WTC11 (cell line): ENCODE data around the gene UBXN11. TPM values are rescaled to one million over a fixed set of nuclear protein-coding genes. Genes with fewer than 3 reads are reported as not detected.
A peak's percentile ranks its signal among the peaks of the same experiment; 100 is the strongest.

Experiments
- ATAC-seq: fragments of 200-7000 bp; cut with Tn5 transposase; 2 replicates; pipeline ENCODE4 v1.10.0; 2021; ENCODE audit warnings: mild to moderate bottlenecking, moderate library complexity
- CTCF ChIA-PET: fragments of 300-600 bp; sonication (Branson Sonifier 250); formaldehyde crosslinking; loops from one replicate; lab custom pipeline; 2021; ENCODE audit warnings: antibody characterized with exemption; lab: Charles Lee
- POLR2A ChIA-PET: fragments of 350-600 bp; sonication (Branson Sonifier 250); formaldehyde crosslinking; loops from one replicate; lab custom pipeline; 2021; ENCODE audit warnings: antibody characterized with exemption; lab: Charles Lee
- DNase-seq: peaks from one replicate; pipeline ENCODE4 v3.0.0; 2021; ENCODE audit warnings: low spot score
- H3K27ac Mint-ChIP-seq: 2 replicates; pipeline ENCODE4 v1.8.0; 2021; ENCODE audit warnings: mixed read lengths
- H3K27me3 Mint-ChIP-seq: 2 replicates; pipeline ENCODE4 v1.8.0; 2021; ENCODE audit warnings: low read depth, mild to moderate bottlenecking, moderate library complexity, mixed read lengths
- H3K36me3 Mint-ChIP-seq: 2 replicates; pipeline ENCODE4 v1.8.0; 2021; ENCODE audit warnings: mixed read lengths
- H3K4me1 Mint-ChIP-seq: 2 replicates; pipeline ENCODE4 v1.8.0; 2022; ENCODE audit warnings: mixed read lengths
- H3K4me3 Mint-ChIP-seq: 2 replicates; pipeline ENCODE4 v1.8.0; 2021; ENCODE audit warnings: mild to moderate bottlenecking, moderate library complexity, mixed read lengths
- H3K9me3 Mint-ChIP-seq: 2 replicates; pipeline ENCODE4 v1.8.0; 2021; ENCODE audit warnings: mixed read lengths
- ATF2 ChIP-seq: sonication (generic); formaldehyde crosslinking; IDR thresholded peaks from 2 replicates; pipeline ENCODE4 v1.8.1; 2022; ENCODE audit warnings: low read depth, missing genetic modification reagents, borderline replicate concordance
- CBFB ChIP-seq: sonication (generic); formaldehyde crosslinking; IDR thresholded peaks from 2 replicates; pipeline ENCODE4 v1.8.1; 2022; ENCODE audit warnings: mild to moderate bottlenecking, low read depth, missing genetic modification reagents
- GABPB1 ChIP-seq: sonication (generic); formaldehyde crosslinking; IDR thresholded peaks from 2 replicates; pipeline ENCODE4 v1.8.1; 2023; ENCODE audit warnings: mild to moderate bottlenecking, missing genetic modification reagents
- GRHL2 ChIP-seq: fragments of 250-450 bp; sonication (Bioruptor Pico); IDR thresholded peaks from 2 replicates; pipeline ENCODE4 v1.8.0; 2022; ENCODE audit warnings: mild to moderate bottlenecking, moderate library complexity; ENCODE audit not compliant: insufficient replicate concordance, severe bottlenecking
- IRF1 ChIP-seq: sonication (generic); formaldehyde crosslinking; IDR thresholded peaks from 2 replicates; pipeline ENCODE4 v1.8.0; 2023; ENCODE audit warnings: missing genetic modification reagents
- KAT7 ChIP-seq: sonication (generic); formaldehyde crosslinking; IDR thresholded peaks from 2 replicates; pipeline ENCODE4 v1.8.1; 2023; ENCODE audit warnings: missing genetic modification reagents, mild to moderate bottlenecking, borderline replicate concordance
- MAX ChIP-seq: sonication (generic); formaldehyde crosslinking; IDR thresholded peaks from 2 replicates; pipeline ENCODE4 v1.8.0; 2022; ENCODE audit warnings: mild to moderate bottlenecking, missing genetic modification reagents
- NFYB ChIP-seq: sonication (generic); formaldehyde crosslinking; conservative IDR thresholded peaks from 2 replicates; pipeline ENCODE4 v1.8.0; 2022; ENCODE audit warnings: low read depth, missing genetic modification reagents
- NR2C2 ChIP-seq: sonication (generic); formaldehyde crosslinking; IDR thresholded peaks from 2 replicates; pipeline ENCODE4 v1.8.0; 2022; ENCODE audit warnings: mild to moderate bottlenecking, missing genetic modification reagents
- PRDM15 ChIP-seq: sonication (generic); formaldehyde crosslinking; IDR thresholded peaks from 2 replicates; pipeline ENCODE4 v1.8.0; 2022; ENCODE audit warnings: missing genetic modification reagents
- TCF7 ChIP-seq: sonication (generic); formaldehyde crosslinking; IDR thresholded peaks from 2 replicates; pipeline ENCODE4 v1.8.0; 2022; ENCODE audit warnings: mild to moderate bottlenecking, low read depth, missing genetic modification reagents, moderate library complexity
- TP53 ChIP-seq: sonication (generic); formaldehyde crosslinking; IDR thresholded peaks from 2 replicates; pipeline ENCODE4 v1.8.1; 2023; ENCODE audit warnings: mild to moderate bottlenecking, missing genetic modification reagents
- ZNF263 ChIP-seq: sonication (generic); formaldehyde crosslinking; IDR thresholded peaks from 2 replicates; pipeline ENCODE4 v1.8.1; 2022; ENCODE audit warnings: low read depth, mild to moderate bottlenecking, moderate library complexity, missing genetic modification reagents
- ZNF317 ChIP-seq: sonication (generic); formaldehyde crosslinking; IDR thresholded peaks from 2 replicates; pipeline ENCODE4 v1.8.1; 2023; ENCODE audit warnings: low read depth, mild to moderate bottlenecking, moderate library complexity, missing genetic modification reagents, borderline replicate concordance
- ZNF423 ChIP-seq: fragments of 250-450 bp; sonication (Bioruptor Pico); IDR thresholded peaks from 2 replicates; pipeline ENCODE4 v2.1.2; 2022; ENCODE audit warnings: mild to moderate bottlenecking, moderate library complexity
- ZNF425 ChIP-seq: fragments of 250-450 bp; sonication (Bioruptor Pico); conservative IDR thresholded peaks from 2 replicates; pipeline ENCODE4 v1.9.0; 2021; ENCODE audit warnings: mild to moderate bottlenecking
- total RNA-seq: library from RNA; stranded (reverse); gene quantifications from 3 replicates; pipeline ENCODE4 v1.2.3, GENCODE V29; 2021

The UBXN11 gene
- total RNA-seq, 1 experiment from 2014 or later, result 14.1 TPM

GRCh38 chr1:26351590-26352337 lies 45.3 kb upstream of the UBXN11 start:
- ChIA-PET CTCF (interaction anchor here (0.6 to 2.0 kb wide), 6 partner anchors 12 to 149 kb away, joined by 3 to 9 read pairs (median 4); no protein-coding TSS in a partner anchor), POLR2A (no interaction called here)

GRCh38 chr1:26350701-26351589 lies 44.5 kb upstream of the UBXN11 start:
- Mint-ChIP-seq H3K4me1 (peaks cover 34% of the 10 kb centered on the region), H3K36me3 (no peaks in the 10 kb centered on the region), H3K27me3 (no peaks in the 10 kb centered on the region), H3K27ac (peak overlapping the region; percentile 87), H3K9me3 (no peaks in the 10 kb centered on the region), H3K4me3 (no peak overlapping the region)
- DNase-seq, result no peak
- CTCF ChIA-PET, result interaction anchor here (0.7 to 2.9 kb wide), 9 partner anchors 8 to 75 kb away, joined by 3 to 11 read pairs (median 5); no protein-coding TSS in a partner anchor
- POLR2A ChIA-PET, result interaction anchor here (1.0 to 1.5 kb wide), 2 partner anchors 15 to 66 kb away, joined by 4 read pairs; no protein-coding TSS in a partner anchor
- ATAC-seq, result peak; percentile 53
- TF ChIP-seq ZNF423 (CRISPR knock-in tag) (peak; percentile 22; the same call in 1 of the 2 replicates), MAX (peak; percentile 34; the same call in 1 of the 2 replicates), GABPB1 (CRISPR knock-in tag) (peak; percentile 60), GRHL2 (CRISPR knock-in tag) (no peak)

More at GRCh38 chr1:26351590-26352337, 45.3 kb upstream of the UBXN11 start:
- Mint-ChIP-seq H3K4me1 (peaks cover 35% of the 10 kb centered on the region), H3K9me3 (no peaks in the 10 kb centered on the region), H3K27ac (peak overlapping the region; percentile 87), H3K27me3 (no peaks in the 10 kb centered on the region), H3K4me3 (no peak overlapping the region), H3K36me3 (no peaks in the 10 kb centered on the region)
- ATAC-seq, result no peak
- DNase-seq, result no peak
- TF ChIP-seq PRDM15 (CRISPR knock-in tag) (no peak), ZNF317 (CRISPR knock-in tag) (no peak), GABPB1 (CRISPR knock-in tag) (peak; percentile 16; the same call in 1 of the 2 replicates), GRHL2 (CRISPR knock-in tag) (no peak), CBFB (no peak), ATF2 (CRISPR knock-in tag) (no peak), NFYB (CRISPR knock-in tag) (no peak), IRF1 (CRISPR knock-in tag) (no peak)

GRCh38 chr1:26350343-26350700 lies 43.9 kb upstream of the UBXN11 start:
- Mint-ChIP-seq H3K27ac (0 out of 2 replicates have a peak overlapping the region, but pooled peaks have one; percentile 41), H3K9me3 (no peaks in the 10 kb centered on the region), H3K4me3 (no peak overlapping the region), H3K36me3 (no peaks in the 10 kb centered on the region), H3K4me1 (peaks cover 32% of the 10 kb centered on the region), H3K27me3 (no peaks in the 10 kb centered on the region)
- DNase-seq, result no peak
- CTCF ChIA-PET, result interaction anchor here (0.7 to 2.9 kb wide), 10 partner anchors 9 to 74 kb away, joined by 3 to 11 read pairs (median 5); no protein-coding TSS in a partner anchor
- TF ChIP-seq TP53, result no peak
- no peak for TF ChIP-seq ZNF425 (CRISPR knock-in tag)
- TF ChIP-seq NR2C2 (CRISPR knock-in tag), result no peak
- no peak for TF ChIP-seq TCF7
- no peak for TF ChIP-seq KAT7 (CRISPR knock-in tag)
- TF ChIP-seq ZNF263, result no peak
- POLR2A ChIA-PET, result interaction anchor here (1.0 to 1.5 kb wide), 2 partner anchors 14 to 65 kb away, joined by 4 read pairs; no protein-coding TSS in a partner anchor
- no peak for ATAC-seq
